ENCODE data around the gene ADAMTS13. TPM values are rescaled to one million over a fixed set of nuclear protein-coding genes. Genes with fewer than 3 reads are reported as not detected.

ADAMTS13 gene
- total RNA-seq, 4 donors from 2014 or later: 1.0 to 2.2 (median 1.4) TPM

DNA sequence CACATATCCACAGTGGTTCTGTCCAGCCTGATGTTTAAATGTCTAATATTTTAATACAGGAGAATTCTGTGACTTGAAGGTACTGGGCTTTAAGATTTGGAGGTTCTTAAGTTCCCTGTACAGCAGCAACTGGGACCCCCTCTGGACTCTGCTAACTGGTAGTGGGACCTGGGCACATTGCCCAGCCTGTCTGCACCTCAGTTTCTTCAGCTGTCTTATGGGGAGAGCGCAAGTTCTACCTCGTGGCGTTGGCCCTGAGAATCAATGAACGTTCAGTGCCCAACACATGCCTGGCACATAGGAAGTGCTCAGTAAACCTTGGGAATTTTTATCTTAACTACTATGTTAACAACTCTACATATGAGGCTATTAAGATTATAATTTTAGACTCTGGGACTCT lies 55.3 kb downstream of the ADAMTS13 start:
- DNase-seq (no peak), ATAC-seq (no peak)
- intact Hi-C loops (cut with DNase I; ENCODE audit: low total_unique reads) (no loop called here), in situ Hi-C loops (cut with MboI; ENCODE audit: low sequenced_read_pairs in 4 of 4) (loop anchor here in 1 of 4 donors (25.0 kb wide), 1 partner anchor 290 kb away; no protein-coding TSS in a partner anchor)
- TF ChIP-seq POLR2A (IDR thresholded peaks at IDR 0.05) (no peak), CTCF (IDR thresholded peaks at IDR 0.05 in 4 of 5, conservative IDR thresholded peaks at IDR 0.05 in 1 of 5) (no peak)
- no peak overlapping the region for H3K27ac ChIP-seq
- no peaks in the 10 kb centered on the region for H3K27me3 ChIP-seq
- H3K4me1 ChIP-seq: peaks cover 4 to 14% of the 10 kb centered on the region in 2 donors
- no peaks in the 10 kb centered on the region for H3K9me3 ChIP-seq
- H3K4me3 ChIP-seq: no peak overlapping the region
- no peaks in the 10 kb centered on the region for H3K36me3 ChIP-seq

GRCh38 chr9:133477992-133478850 lies 56.1 kb downstream of the ADAMTS13 start:
- Histone ChIP-seq H3K27me3 (no peaks in the 10 kb centered on the region), H3K9me3 (no peaks in the 10 kb centered on the region), H3K4me1 (peaks cover 4 to 14% of the 10 kb centered on the region in 2 donors), H3K36me3 (no peaks in the 10 kb centered on the region), H3K27ac (peak overlapping the region; percentile 52 to 74 (median 68)), H3K4me3 (peak overlapping the region; percentile 56 to 69 (median 62))
- ATAC-seq: peak; percentile 21
- in situ Hi-C loops (cut with MboI; ENCODE audit: low sequenced_read_pairs in 4 of 4) (loop anchor here in 1 of 4 donors (25.0 kb wide), 1 partner anchor 291 kb away; no protein-coding TSS in a partner anchor), intact Hi-C loops (cut with DNase I; ENCODE audit: low total_unique reads) (no loop called here)
- no peak for DNase-seq
- TF ChIP-seq POLR2A (IDR thresholded peaks at IDR 0.05) (no peak), CTCF (IDR thresholded peaks at IDR 0.05 in 4 of 5, conservative IDR thresholded peaks at IDR 0.05 in 1 of 5) (no peak)

DNA sequence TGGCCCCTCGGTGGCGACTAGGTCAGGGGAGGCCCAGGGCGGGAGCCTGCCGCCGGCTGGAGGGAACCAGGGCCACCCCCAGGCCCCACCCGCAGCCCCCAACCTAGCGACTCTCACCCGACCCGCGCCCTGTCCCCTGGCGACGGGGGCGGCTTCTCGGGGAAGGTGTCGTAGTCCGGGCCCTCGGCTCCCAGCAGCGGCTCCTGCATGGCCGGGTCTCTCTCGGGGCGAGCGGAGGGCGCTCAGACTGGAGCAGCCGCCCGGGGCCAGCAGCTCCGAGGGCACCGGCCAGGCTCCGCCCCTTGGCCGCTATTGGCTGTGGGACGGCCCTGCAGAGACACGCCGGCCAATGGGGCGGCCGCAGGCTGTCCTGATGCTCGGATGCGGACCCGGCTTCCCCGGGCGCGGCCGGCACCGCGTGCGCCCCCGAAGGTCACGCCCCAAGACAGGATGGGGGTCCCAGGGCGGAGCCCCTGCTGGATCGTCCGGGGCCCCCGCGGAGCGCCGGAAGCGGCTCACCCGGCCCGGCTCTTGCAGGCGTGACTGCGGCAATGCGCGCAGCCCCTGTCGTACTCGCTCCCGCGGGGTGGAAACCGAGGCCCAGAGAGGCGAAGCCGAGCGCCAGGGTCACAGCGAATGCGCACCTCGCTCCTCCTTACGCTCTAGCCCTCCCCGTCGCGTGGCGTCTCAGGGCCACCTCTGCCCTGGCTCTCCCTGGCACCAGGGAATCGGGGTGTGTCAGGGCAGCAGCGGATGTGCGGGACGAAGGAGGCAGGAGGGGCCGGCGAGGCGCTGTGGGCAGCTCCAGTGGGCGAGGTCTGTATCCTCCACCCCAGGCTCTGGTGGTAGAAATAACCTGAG lies 56.9 kb downstream of the ADAMTS13 start, which contains the start of gene SLC2A6:
Gene SLC2A6, minus strand, starts transcription at position 249 of the 861 bp plus-strand sequence. Its CDS starts 40 bp downstream, at position 209.
- peaks cover 4 to 14% of the 10 kb centered on the region in 2 donors for H3K4me1 ChIP-seq
- peak; percentile 67 to 77 for DNase-seq
- H3K27ac ChIP-seq: peak within 1 kb of the TSS; percentile 52 to 74 (median 68)
- no peaks in the 10 kb centered on the region for H3K27me3 ChIP-seq
- peak within 1 kb of the TSS; percentile 56 to 69 (median 62) for H3K4me3 ChIP-seq
- peak; percentile 90 to 92 for ATAC-seq
- no peak for TF ChIP-seq CTCF (IDR thresholded peaks at IDR 0.05 in 4 of 5, conservative IDR thresholded peaks at IDR 0.05 in 1 of 5)
- TF ChIP-seq POLR2A (IDR thresholded peaks at IDR 0.05): peak; percentile 33 to 37
- intact Hi-C loops (cut with DNase I; ENCODE audit: low total_unique reads) (loop anchor here (1.0 kb wide), 1 partner anchor 19 kb away; no protein-coding TSS in a partner anchor), in situ Hi-C loops (cut with MboI; ENCODE audit: low sequenced_read_pairs in 4 of 4) (loop anchor here in 1 of 4 donors (25.0 kb wide), 1 partner anchor 292 kb away; no protein-coding TSS in a partner anchor)
- H3K36me3 ChIP-seq: no peaks in the 10 kb centered on the region
- no peaks in the 10 kb centered on the region for H3K9me3 ChIP-seq

- Histone ChIP-seq H3K9me3 (no peaks in the 10 kb centered on the region), H3K4me3 (no peak overlapping the region), H3K4me1 (peaks cover 2 to 8% of the 10 kb centered on the region in 2 donors), H3K36me3 (no peaks in the 10 kb centered on the region), H3K27ac (no peak overlapping the region), H3K27me3 (no peaks in the 10 kb centered on the region)
- in situ Hi-C loops (cut with MboI; ENCODE audit: low sequenced_read_pairs in 4 of 4) (loop anchor here (5.0 to 25.0 kb wide), 5 partner anchors 69 to 309 kb away; partner anchors contain the start of gene REXO4 (in 2 of the 4)), intact Hi-C loops (cut with DNase I; ENCODE audit: low total_unique reads) (loop anchor here (10.0 kb wide), 1 partner anchor 139 kb away; the partner anchor contains the start of genes MED22 and RPL7A)
- TF ChIP-seq POLR2A (IDR thresholded peaks at IDR 0.05) (no peak), CTCF (IDR thresholded peaks at IDR 0.05 in 4 of 5, conservative IDR thresholded peaks at IDR 0.05 in 1 of 5) (no peak)
- DNase-seq (no peak), ATAC-seq (no peak)
Measured at GRCh38 chr9:133483611-133484010, 61.4 kb downstream of the ADAMTS13 start.
